Non-pigmented ciliary epithelial cell (primary cell): Measurements from ENCODE around the gene ATAD3A.
"Not testable (repeated sequence)": the region's sequence is repeated elsewhere in the genome, so short reads cannot be mapped to it uniquely, and the experiment has no call there.

Source experiments
- DNase-seq: peaks from one replicate; pipeline ENCODE4 v3.0.0-alpha.2; 2010; ENCODE audit warnings: low read depth

The ATAD3A gene

DNA sequence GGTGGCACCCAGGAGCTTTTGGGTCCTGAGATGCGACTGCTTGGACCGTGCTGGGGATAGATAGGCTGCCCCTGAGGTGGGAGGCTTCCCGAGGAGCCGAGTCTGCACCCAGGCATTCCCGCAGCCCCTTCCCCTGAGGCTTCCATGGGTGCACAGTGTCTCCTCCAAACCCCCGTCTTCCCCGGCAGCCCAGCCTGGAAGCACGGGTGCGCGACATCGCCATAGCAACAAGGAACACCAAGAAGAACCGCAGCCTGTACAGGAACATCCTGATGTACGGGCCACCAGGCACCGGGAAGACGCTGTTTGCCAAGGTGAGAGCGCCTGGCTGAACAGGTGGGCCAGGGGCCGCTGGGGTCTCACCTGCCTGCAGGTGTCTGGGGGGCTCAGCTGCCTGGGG is 11.7 kb downstream of the ATAD3A start:
- DNase-seq: not testable (repeated sequence)

DNA sequence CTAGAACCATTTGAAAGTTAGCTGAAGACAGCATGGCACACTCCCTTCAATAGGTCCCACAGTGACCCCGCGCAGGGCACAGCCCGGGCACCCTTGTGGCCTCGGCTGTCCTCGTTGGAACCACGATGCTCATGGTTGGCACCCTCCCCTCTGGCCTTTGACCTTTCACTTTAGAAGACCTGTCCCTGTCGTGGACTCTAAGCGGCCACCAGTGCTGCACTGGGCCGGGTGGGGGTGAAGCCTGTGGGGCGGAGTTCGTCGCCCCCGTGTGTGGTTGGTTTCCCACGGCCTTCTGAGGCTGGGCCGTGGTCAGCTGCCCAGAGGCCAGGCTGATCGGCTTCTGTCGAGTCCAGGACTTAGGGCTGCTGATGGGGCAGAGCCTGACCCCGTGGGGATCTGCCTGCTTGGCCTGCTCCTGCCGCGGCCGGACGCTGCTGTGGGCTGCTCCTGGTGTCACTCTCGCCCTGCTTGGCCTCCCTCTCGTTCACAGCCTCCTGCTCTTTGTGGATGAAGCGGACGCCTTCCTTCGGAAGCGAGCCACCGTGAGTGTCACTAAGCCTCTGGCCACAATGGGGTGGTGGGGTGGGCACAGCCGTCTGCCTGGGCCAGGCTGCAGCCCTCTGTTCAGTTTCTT is 12.9 kb downstream of the ATAD3A start:
- DNase-seq: not testable (repeated sequence)

DNA sequence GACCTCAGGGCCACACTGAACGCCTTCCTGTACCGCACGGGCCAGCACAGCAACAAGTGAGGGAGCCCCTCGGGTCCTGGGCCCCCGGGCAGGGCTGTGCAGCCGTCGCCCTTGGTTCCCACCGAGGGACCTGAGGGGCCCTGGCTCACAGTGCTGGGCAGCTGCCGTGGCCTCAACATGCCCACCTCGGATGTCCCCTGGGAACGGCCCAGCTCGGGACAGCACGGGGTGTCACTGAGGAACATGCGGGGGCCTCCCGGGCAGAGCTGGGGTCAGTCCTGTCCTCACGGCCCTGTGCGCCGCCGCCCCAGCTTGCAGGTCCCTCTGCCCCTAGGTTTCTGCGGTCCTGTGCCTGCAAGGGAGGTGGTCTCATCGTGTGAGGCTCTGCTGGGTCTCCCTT is 14.5 kb downstream of the ATAD3A start:
- DNase-seq: not testable (repeated sequence)

DNA sequence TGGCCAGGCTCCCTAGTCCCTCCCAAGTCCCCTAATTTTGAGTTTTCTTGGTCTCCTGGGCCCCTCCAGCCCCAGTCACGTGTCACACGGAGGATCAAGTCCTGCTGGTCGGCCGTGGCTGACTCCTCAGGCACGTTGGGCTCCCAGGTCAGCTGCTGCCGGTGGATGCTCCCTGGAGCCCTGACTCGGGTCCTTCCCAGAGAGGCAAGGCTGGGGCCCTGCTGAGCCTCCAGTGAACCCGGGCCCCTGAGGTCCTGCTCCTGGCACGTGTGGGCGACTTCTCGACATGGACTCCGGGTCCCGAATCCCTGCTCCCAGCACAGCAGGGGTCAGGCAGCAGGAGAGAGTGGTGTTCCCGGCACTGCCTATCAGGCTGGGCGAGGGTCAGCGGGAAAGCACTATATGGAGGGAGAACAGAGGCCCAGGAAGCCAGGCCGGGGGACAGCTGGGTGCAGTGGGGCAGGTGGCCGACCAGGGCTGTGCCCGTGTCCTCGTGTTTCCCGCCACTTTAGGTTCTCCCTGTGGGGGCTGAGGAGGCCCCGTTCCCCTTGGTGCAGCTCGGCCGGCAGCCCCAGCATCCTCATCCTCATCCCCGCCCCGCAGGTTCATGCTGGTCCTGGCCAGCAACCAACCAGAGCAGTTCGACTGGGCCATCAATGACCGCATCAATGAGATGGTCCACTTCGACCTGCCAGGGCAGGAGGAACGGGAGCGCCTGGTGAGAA is 15.3 kb downstream of the ATAD3A start:
- DNase-seq: no peak

DNA sequence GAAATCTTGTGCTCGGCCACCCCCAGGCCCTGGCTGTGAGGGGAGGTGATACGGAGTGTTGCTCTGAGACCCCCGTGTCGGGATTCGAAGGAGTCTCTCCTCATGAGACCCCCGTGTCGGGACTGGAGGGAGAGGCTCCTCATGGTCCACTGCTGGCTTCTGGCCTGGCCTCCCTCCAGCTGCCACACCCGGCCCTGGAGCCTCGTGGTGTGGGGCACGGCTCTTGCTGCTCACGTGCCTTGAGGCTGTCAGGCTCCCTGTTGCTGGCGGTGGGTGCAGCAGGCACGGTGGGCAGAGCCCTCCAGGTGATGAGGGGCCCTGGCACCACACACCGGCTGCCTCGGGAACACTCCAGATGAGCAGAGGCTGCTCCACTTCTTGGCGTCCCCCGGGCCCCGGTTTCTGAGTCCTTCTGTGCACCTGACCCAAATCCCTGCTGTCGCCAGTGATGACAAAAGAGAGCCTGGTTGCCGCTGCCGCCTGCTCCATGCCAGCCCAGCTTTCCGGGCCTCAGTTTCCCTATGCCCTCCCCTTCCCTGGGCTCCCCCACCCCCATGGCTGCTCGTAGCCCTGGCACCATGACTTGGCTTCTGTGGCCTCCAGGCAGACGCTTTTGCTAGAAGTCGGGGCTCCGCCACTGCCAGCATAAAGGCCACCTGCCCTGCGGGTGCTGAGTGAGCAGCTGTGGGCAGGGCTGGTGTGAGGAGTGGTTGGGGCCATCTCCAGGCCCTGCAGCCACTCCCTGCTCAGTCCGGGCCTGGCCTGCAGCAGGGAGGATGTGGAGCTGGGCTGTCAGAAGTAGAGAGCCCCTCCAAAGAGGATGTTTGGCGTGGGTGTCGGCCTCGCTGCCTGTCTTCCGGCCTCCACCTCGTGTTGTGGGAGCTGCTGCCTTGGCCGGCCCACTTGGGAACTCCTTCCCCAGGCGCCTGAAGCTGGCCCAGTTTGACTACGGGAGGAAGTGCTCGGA is 16.6 kb downstream of the ATAD3A start:
- DNase-seq: no peak

DNA sequence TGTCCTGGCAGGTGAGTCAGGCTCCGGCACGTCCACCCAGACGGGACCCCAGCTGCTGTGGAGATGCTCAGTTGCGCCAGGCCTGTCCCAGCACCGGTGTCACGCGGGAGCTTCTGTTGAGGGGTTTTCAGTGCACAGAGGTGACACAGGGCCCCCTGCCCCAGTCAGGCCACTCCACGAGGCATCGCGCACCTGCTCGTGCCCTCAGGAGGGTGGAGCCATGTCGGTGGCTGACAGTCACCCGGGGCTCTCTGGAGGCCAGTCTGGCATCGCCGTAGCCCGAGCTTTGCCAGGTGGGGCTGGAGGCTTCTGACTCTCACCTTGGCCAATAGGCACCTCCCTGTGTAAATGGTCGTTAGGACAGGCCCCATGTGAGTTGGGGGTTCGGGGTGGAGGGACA is 17.4 kb downstream of the ATAD3A start:
- DNase-seq: no peak

DNA sequence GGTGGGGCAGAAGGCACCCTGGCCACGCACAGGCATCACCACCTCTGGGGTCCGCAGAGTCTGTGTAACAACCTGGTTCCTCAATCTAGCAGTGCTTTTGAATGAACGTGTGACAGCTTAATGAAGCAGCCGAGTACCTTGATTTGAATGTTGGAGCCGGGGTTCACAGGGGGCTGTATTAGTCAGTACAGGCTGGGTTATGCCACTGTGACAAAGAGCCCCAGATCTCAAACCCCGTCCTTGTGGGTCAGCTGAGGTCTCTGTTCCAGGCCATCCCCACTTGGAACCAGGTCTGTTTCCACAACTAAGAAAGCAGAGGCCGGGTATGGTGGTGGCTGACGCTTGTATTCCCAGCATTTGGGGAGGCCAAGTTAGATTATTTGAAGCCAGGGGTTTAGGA is 18.0 kb downstream of the ATAD3A start:
- no peak for DNase-seq

DNA sequence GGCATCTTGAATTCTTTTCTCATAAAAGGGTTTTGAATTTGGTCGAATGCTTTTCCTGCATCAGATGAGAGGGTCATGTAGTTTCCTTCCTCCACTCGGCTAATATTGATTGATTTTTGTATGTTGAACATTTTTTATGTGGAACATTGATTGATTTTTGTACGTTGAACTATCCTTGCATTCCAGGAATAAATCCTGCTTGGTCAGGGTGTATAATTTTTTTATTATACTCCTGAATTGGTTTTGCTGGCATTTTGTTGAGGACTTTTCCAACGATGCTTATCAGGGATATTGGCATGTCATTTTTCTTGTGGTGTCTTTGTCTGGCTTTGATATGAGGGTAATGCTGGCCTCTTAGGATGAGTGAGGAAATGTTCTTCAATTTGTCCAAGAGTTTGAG is 20.0 kb downstream of the ATAD3A start:
- no peak for DNase-seq

DNA sequence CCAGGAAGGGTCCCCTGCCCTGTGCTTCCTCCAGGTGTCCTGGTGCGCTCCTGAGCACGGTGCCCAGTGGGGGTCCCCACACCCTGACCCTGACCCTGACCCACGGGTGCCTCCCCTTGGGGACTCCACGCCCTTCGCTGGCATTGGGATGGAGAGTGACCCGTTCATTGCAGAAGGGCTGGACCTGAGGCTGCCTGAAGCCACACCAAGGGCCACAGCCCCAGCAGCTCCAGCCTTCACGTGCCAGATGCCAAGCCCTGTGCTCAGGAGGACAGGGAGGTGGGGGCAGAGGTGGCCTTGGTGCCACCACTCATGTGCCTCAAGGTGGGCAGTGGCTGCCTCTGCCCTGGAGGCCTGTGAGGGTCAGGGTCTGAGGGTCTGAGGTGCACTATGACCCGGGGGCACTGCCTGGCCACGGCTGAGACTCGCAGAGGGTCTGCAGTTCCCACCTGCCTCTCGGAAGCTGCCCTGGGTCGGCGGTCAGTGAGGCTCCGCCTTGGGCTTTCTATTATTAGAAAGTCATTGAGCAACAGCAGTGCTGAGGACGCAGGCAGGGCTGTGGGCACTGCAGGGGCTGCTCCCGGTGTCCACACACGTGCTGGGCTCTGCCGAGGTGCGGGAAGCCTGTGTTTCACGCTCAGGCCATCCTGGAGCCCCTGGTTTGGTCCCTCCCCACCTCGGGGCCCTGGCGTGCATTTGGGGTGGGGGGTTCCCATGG is 21.4 kb downstream of the ATAD3A start:
- DNase-seq: not testable (repeated sequence)

DNA sequence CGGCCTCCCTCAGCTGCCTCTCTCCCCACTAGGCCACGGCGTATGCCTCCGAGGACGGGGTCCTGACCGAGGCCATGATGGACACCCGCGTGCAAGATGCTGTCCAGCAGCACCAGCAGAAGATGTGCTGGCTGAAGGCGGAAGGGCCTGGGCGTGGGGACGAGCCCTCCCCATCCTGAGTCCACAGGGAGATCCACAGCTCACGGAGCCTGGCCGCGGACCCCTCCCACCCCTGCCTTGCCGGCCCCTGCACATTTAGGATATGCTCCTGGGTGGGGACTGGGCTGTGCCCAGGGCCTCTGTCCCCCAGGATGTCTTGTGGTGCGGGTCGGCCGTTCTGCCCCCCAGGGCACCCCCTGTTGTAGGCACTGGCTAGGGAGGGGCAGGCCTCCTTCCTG is 21.9 kb downstream of the ATAD3A start:
- not testable (repeated sequence) for DNase-seq

DNA sequence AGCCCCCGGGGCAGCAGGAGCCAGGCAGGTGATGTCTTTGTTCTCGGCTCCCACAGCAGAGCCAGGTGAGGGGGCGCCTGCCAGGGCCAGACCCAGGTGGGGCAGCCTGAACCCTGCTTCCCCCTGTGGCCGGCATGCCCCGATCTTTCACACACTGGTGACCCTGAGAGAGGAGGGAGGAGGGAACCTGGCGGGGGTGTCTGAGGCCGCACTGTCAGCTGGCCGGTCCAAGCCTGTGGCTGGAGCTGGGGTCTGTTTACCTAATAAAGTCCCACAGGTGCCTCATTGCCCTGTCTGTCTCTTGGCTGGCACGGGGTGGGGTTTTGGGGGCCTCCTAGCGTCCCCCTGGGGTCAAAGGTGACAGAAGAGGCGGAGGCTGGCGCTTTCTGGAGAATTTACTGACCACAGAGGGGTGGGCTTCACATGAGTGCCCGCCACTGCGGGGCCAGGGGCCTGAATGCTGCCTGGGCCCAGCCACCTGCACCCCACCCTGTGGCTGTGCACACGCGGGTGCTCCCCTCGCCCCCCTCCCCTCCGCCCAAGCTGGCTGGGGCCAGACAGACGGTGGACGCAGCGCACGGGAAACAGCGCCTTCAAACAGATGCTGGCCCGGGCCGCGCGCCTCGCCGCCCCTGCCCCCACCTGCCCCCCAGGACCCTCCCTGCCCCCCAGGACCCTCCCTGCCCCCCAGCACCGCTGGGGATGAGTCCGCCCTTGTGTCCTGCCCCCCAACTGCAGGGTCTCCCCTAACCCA is 22.6 kb downstream of the ATAD3A start:
- DNase-seq: no peak

DNA sequence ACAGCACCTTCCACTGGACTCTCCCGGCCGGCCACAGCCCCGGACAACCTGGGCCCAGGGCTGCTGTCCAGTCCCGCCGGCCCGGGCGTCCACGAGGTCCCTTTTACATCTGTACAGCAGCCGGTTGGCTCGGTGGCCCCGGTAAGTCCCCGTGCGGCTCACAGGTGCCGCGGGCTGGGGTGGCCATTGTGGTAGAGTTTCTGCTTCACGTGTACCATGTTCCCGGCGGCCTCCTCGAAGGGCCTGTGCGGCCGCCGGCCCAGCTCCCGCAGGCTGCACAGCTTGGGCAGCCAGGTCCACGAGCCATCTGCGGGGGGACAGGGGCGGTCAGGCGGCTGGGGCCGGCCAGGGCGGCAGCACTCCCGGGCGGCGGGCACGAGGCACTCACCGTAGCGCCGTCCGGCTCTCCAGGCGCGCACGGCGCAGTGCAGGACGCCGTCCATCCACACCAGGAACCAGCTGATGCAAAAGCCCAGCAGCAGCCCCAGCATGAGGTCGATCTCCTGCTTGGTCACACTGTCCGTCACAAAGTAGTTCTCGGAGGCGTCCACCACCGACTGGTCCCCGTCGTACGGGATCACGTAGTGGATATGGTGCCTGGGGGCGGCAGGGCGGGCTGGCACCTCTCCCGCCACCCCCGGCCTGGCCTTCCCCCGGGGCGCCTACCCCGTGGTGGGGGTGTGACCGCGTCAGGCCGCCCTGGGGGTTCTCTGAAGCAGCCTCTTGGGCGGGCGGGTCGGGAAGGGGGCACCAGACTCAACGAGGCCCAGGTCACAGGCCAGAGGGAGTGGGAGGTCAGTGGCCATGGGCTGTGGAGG is 23.4 kb downstream of the ATAD3A start:
- DNase-seq: no peak

DNA sequence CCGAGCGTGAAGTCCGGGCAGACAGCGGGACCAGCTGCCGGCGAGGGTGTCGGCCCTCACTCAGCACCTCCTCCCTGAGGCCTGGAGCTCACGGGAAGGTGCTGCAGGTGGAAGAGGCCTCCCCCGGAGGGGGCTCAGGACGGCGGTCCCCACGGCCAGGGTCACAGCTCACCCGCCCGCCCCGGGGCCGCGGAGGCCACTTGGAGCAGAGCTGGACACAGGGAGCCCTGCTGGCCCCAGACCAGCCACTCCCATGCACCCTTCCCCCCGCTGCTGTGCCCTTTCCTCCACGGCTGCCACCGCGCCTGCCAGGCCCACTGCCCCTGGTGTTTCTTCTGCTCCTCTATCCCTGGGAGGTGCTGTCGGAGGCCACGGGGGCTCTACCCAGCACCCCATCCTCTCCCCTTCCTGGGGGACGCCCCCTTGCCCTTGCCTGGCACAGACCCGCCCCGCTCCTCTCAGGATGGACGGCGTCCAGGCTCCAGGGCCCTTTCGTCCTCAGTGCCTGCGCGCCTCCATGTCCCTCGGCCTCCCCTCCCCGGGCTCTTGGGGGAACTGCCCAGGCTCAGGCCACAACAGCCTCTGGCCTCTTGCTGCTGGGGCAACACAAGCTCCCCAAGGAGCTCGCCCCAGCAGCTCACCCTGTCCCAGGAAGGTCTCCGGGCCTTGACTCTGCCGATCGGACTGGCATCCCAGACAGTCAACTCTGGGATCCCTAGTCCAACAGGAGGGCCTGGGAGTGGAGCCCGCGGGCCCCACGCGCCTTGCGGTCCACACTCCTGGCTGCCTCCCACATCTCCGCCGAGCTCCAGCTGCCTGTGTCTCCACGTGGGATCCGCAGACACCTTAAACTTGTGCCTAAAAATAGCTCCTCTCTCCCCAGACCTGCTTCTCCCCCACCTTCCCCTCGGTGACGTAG is 24.3 kb downstream of the ATAD3A start:
- DNase-seq: no peak

DNA sequence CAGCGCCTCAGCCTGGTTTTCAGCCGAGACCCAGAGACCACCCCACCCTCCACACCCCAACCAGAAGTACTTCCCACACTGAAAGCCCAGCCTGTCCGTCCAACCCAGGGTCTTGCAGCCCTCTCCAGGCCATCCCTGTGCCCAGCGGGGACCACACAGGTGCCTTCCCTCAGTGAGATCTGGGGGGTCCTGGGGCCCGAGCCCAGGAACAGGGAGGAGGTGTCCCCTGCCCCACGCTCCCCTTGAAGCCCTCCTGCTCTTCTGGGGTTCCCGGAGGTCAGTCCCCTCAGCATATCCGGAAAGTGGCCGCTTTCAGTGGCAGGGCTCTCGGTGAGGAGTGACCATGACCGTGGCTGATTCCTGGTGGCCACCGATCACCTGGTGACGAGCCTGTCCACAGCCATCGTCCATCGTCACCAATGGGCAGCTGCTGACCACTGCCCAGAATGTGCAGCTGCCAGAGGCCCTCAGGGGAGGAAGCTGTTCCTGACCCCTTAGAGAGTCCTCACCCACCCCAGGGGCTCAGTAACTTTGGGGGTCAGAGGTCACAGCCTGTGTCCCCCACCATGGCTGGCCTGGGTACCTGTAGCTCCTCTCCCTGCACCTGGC is 25.1 kb downstream of the ATAD3A start:
- DNase-seq: no peak

DNA sequence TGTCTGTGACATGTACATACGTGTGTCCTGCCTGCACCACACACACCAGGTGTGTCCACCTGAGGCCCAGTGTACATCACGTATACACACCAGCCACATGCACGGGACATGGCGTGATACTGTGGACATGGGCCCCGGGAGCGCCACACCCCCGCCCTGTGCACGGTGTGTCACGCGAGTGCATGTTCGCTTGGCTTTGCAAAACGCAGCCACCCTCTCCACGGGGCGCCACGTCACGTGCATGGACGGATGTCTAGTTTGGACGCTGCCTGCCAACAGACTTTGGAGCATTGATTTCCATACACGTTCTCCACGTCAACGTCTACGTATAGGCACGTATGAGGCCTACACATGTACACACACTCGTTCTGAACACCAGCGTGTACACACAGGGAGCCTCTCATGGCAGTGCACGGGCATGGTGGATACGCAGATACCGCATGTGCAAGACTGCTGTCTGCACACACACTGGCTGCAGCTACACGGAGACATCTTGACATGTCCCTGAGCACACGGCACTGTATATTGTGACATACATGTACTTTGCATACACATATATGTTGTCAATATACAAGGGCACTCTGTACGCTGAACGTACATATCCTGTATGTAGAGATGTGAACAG is 25.8 kb downstream of the ATAD3A start:
- DNase-seq: no peak

DNA sequence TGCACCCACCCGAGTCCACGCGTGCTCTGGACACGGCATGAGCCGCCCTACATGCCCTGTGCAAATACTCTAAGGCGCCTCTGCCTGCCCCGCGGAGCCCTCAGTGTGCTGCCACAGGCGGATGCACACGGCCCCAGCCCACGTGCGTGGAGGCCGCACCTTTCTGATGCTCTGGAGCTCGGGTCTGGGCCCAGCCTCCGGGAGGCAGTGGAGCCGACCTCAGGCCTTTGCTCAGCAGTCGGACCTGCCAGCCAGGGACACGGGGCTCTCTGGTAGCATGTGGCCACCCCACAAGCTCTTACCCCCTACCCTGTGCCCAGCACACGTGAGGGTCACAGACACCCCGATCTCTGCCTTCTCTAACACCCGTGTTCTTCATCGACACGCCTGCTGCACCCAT is 26.4 kb downstream of the ATAD3A start:
- DNase-seq: no peak

DNA sequence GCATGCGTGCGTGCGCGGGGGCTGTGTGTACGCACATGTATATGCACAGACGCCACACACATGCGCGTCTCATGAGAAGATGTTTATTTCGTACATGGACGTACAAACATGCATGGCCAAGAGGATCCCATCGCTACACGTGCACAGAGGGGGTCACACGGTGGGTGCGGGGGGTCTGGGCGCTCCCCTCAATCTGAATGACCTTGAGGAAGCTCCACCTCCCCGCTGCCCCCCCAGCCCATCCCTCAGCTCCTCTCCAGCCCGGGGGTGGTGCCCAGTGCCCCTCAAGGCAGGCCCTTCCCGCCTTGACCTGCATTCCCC is 27.0 kb downstream of the ATAD3A start:
- no peak for DNase-seq

DNA sequence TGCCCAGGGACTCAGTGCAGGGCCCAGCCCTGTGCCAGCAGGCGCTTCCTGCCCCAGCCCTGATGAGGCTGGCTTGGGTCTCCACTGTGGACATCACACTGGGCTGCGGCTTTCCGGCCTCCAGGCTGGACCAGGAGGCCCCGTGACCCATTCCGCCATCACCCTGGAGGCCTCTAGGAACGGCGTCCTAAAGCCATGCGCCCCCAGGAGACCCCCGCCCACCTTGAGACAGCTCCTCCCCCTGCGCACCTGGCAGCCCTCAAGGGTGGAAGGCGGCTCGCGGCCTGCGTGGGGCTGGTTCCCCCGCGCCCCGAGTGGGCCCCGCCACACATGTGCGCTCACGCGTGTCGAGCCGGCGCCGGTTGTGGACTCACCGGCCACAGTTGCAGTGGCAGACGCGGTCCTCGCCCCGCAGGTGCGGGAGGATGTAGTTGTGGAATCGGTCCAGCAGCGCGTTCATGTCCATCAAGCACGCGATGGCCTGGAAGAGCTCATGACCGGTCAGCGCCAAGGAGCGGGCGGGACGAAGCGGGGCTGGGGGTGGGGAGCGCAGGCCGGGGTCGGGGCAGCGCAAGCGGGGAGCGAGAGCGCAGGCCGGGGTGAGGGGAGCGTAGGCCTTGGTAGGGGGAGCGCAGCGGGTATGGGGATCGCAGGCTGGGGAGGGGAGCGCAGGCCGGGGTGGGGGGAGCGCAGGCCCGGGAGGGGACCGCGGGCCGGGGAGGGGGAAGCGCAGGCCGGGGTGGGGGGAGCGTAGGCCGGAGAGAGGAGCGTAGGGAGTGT is 27.5 kb downstream of the ATAD3A start:
- DNase-seq: no peak
